GM23338 (cell line): Measurements from ENCODE around the gene PLBD2.

Experiments used
- CREB1 ChIP-seq: fragments of 250-450 bp; sonication (Bioruptor Pico); IDR thresholded peaks from 2 replicates; pipeline ENCODE4 v1.5.0; 2020; ENCODE audit warnings: low read depth, mild to moderate bottlenecking, moderate library complexity
- CTCF ChIP-seq, 2 experiments: fragments of 200-600 bp in 1 of 2; sonication (generic) in 1 of 2; conservative IDR thresholded peaks; 2 replicates each; pipeline versions ENCODE4 v1.5.1 to v1.6.1; 2016 to 2017; ENCODE audit warnings: antibody characterized with exemption in 2 of 2, low read depth in 2 of 2, mild to moderate bottlenecking in 2 of 2, moderate library complexity in 1 of 2
- ETS1 ChIP-seq: IDR thresholded peaks from 2 replicates; pipeline ENCODE4 v1.6.1; 2016; ENCODE audit warnings: antibody characterized with exemption
- EZH2 ChIP-seq: fragments of 200-600 bp; sonication (generic); IDR thresholded peaks from one replicate; pipeline ENCODE4 v1.8.0; 2017; ENCODE audit warnings: antibody characterized with exemption, mild to moderate bottlenecking, low read depth; ENCODE audit not compliant: unreplicated experiment
- EZH2phosphoT487 ChIP-seq: fragments of 200-600 bp; sonication (generic); IDR thresholded peaks from one replicate; pipeline ENCODE4 v1.8.1; 2018; ENCODE audit warnings: antibody characterized with exemption; ENCODE audit not compliant: unreplicated experiment
- POLR2AphosphoS5 ChIP-seq: IDR thresholded peaks from 2 replicates; pipeline ENCODE4 v1.6.1; 2016; ENCODE audit warnings: antibody characterized with exemption, low read depth
- REST ChIP-seq: IDR thresholded peaks from one replicate; pipeline ENCODE4 v1.6.1; 2018; ENCODE audit warnings: antibody characterized with exemption; ENCODE audit not compliant: unreplicated experiment
- ZNF114 ChIP-seq: fragments of 250-450 bp; sonication (Bioruptor Pico); IDR thresholded peaks from 2 replicates; pipeline ENCODE4 v1.5.0; 2020; ENCODE audit warnings: mild to moderate bottlenecking, moderate library complexity
- ZNF331 ChIP-seq: fragments of 250-450 bp; sonication (Bioruptor Pico); IDR thresholded peaks from 2 replicates; pipeline ENCODE4 v1.5.0; 2020; ENCODE audit warnings: low read depth, mild to moderate bottlenecking, moderate library complexity
- TF ChIP-seq, protein P1 (sequence below): fragments of 250-450 bp; sonication (Bioruptor Pico); IDR thresholded peaks from 2 replicates; pipeline ENCODE4 v1.5.0; 2020; ENCODE audit warnings: mild to moderate bottlenecking, moderate library complexity

- TF ChIP-seq CTCF (conservative IDR thresholded peaks at IDR 0.05; ENCODE audit: low read depth in 2 of 2) (no peak), EZH2phosphoT487 (no peak), POLR2AphosphoS5 (no peak), REST (no peak), EZH2 (no peak), ZNF114 (CRISPR knock-in tag) (no peak), CREB1 (CRISPR knock-in tag) (no peak), ETS1 (no peak), ZNF331 (CRISPR knock-in tag) (no peak)
- TF ChIP-seq, protein P1, sequence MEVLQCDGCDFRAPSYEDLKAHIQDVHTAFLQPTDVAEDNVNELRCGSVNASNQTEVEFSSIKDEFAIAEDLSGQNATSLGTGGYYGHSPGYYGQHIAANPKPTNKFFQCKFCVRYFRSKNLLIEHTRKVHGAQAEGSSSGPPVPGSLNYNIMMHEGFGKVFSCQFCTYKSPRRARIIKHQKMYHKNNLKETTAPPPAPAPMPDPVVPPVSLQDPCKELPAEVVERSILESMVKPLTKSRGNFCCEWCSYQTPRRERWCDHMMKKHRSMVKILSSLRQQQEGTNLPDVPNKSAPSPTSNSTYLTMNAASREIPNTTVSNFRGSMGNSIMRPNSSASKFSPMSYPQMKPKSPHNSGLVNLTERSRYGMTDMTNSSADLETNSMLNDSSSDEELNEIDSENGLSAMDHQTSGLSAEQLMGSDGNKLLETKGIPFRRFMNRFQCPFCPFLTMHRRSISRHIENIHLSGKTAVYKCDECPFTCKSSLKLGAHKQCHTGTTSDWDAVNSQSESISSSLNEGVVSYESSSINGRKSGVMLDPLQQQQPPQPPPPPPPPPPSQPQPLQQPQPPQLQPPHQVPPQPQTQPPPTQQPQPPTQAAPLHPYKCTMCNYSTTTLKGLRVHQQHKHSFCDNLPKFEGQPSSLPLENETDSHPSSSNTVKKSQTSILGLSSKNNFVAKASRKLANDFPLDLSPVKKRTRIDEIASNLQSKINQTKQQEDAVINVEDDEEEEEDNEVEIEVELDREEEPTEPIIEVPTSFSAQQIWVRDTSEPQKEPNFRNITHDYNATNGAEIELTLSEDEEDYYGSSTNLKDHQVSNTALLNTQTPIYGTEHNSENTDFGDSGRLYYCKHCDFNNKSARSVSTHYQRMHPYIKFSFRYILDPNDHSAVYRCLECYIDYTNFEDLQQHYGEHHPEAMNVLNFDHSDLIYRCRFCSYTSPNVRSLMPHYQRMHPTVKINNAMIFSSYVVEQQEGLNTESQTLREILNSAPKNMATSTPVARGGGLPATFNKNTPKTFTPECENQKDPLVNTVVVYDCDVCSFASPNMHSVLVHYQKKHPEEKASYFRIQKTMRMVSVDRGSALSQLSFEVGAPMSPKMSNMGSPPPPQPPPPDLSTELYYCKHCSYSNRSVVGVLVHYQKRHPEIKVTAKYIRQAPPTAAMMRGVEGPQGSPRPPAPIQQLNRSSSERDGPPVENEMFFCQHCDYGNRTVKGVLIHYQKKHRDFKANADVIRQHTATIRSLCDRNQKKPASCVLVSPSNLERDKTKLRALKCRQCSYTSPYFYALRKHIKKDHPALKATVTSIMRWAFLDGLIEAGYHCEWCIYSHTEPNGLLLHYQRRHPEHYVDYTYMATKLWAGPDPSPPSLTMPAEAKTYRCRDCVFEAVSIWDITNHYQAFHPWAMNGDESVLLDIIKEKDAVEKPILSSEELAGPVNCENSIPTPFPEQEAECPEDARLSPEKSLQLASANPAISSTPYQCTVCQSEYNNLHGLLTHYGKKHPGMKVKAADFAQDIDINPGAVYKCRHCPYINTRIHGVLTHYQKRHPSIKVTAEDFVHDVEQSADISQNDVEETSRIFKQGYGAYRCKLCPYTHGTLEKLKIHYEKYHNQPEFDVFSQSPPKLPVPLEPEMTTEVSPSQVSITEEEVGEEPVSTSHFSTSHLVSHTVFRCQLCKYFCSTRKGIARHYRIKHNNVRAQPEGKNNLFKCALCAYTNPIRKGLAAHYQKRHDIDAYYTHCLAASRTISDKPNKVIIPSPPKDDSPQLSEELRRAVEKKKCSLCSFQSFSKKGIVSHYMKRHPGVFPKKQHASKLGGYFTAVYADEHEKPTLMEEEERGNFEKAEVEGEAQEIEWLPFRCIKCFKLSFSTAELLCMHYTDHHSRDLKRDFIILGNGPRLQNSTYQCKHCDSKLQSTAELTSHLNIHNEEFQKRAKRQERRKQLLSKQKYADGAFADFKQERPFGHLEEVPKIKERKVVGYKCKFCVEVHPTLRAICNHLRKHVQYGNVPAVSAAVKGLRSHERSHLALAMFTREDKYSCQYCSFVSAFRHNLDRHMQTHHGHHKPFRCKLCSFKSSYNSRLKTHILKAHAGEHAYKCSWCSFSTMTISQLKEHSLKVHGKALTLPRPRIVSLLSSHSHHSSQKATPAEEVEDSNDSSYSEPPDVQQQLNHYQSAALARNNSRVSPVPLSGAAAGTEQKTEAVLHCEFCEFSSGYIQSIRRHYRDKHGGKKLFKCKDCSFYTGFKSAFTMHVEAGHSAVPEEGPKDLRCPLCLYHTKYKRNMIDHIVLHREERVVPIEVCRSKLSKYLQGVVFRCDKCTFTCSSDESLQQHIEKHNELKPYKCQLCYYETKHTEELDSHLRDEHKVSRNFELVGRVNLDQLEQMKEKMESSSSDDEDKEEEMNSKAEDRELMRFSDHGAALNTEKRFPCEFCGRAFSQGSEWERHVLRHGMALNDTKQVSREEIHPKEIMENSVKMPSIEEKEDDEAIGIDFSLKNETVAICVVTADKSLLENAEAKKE (CRISPR knock-in tag), result no peak
Measured at GRCh38 chr12:113390064-113391043, 32.0 kb downstream of the PLBD2 start.
